B cell (primary cell): Measurements from ENCODE around the gene SYNJ2. TPM values are rescaled to one million over a fixed set of nuclear protein-coding genes. Genes with fewer than 3 reads are reported as not detected.

ENCODE experiments used
- ATAC-seq: fragments of 200-7000 bp; cut with Tn5 transposase; one replicate; pipeline ENCODE4 v1.10.0; 2021; ENCODE audit warnings: low read depth, mild to moderate bottlenecking, moderate number of reproducible peaks, moderate library complexity
- CTCF ChIA-PET: fragments of 350-600 bp; sonication (Branson Sonifier 250); formaldehyde crosslinking; loops from one replicate; lab custom pipeline; 2021; ENCODE audit warnings: antibody characterized with exemption, inconsistent platforms; lab: Charles Lee
- POLR2A ChIA-PET: fragments of 350-600 bp; sonication (Branson Sonifier 250); formaldehyde crosslinking; loops from one replicate; lab custom pipeline; 2021; ENCODE audit warnings: antibody characterized with exemption; lab: Charles Lee
- DNase-seq: peaks from one replicate; pipeline ENCODE4 v3.0.0; 2013
- H2AFZ ChIP-seq: 2 replicates; pipeline ENCODE4 v1.6.1; 2012; ENCODE audit warnings: mild to moderate bottlenecking, low read depth, low read length; ENCODE audit not compliant: insufficient read depth, poor library complexity, severe bottlenecking
- H3K27ac ChIP-seq, 2 donors: 1 replicate in 1 of 2; 2 replicates in 1 of 2; pipeline ENCODE4 v1.5.1; 2012 to 2013; ENCODE audit warnings: low read length in 2 of 2, mild to moderate bottlenecking in 2 of 2, moderate library complexity in 1 of 2
- H3K27me3 ChIP-seq, 4 experiments: fragments of 200-600 bp in 1 of 4; sonication (generic) in 1 of 4; replicated peaks in 1 of 4; 1 replicate in 2 of 4; 2 replicates in 2 of 4; pipeline versions ENCODE4 v1.6.1 to v1.7.0; 2013 to 2016; ENCODE audit warnings: low read length in 3 of 4, mild to moderate bottlenecking in 2 of 4, mixed read lengths in 1 of 4, moderate library complexity in 1 of 4; ENCODE audit not compliant: insufficient read depth in 4 of 4, control insufficient read depth in 3 of 4; ENCODE audit errors: control extremely low read depth in 1 of 4
- H3K36me3 ChIP-seq, 2 experiments: replicated peaks in 1 of 2; 1 replicate in 1 of 2; 2 replicates in 1 of 2; pipeline versions ENCODE4 v1.6.1 to v1.7.1; 2013; ENCODE audit warnings: low read length in 1 of 2; ENCODE audit not compliant: insufficient read depth in 2 of 2, control insufficient read depth in 1 of 2; ENCODE audit errors: control extremely low read depth in 1 of 2, extremely low read depth in 1 of 2
- H3K4me1 ChIP-seq, 2 donors: fragments of 200-600 bp in 1 of 2; sonication (generic) in 1 of 2; 1 replicate in 1 of 2; 2 replicates in 1 of 2; pipeline versions ENCODE4 v1.5.1 to v1.6.1; 2013 to 2017; ENCODE audit warnings: low read length in 2 of 2; ENCODE audit not compliant: control insufficient read depth in 2 of 2, insufficient read depth in 2 of 2
- H3K4me2 ChIP-seq: replicated peaks from 2 replicates; pipeline ENCODE3; 2012; ENCODE audit warnings: mild to moderate bottlenecking, low read depth, low read length; ENCODE audit not compliant: poor library complexity, severe bottlenecking
- H3K4me3 ChIP-seq, 5 experiments: fragments of 200-600 bp in 1 of 5; sonication (generic) in 1 of 5; 1 replicate in 3 of 5; 2 replicates in 2 of 5; pipeline versions ENCODE4 v1.5.1 to v1.7.0; 2011 to 2016; ENCODE audit warnings: low read length in 4 of 5, mild to moderate bottlenecking in 4 of 5, low read depth in 2 of 5, control low read depth in 1 of 5, moderate library complexity in 1 of 5; ENCODE audit not compliant: insufficient read depth in 1 of 5; ENCODE audit errors: control extremely low read depth in 1 of 5, extremely low read depth in 1 of 5
- H3K79me2 ChIP-seq: fragments of 200-600 bp; sonication (generic); one replicate; pipeline ENCODE4 v1.6.0; 2016; ENCODE audit warnings: low read length; ENCODE audit not compliant: control insufficient read depth, insufficient read depth
- H3K9ac ChIP-seq: fragments of 200-600 bp; sonication (generic); 2 replicates; pipeline ENCODE4 v1.6.1; 2017; ENCODE audit warnings: mild to moderate bottlenecking, low read length, moderate library complexity
- H3K9me3 ChIP-seq, 3 donors: one replicate each; pipeline versions ENCODE4 v1.6.1 to v1.7.1; 2013; ENCODE audit warnings: low read length in 2 of 3; ENCODE audit not compliant: control insufficient read depth in 2 of 3, insufficient read depth in 1 of 3; ENCODE audit errors: control extremely low read depth in 1 of 3
- H4K20me1 ChIP-seq: 2 replicates; pipeline ENCODE4 v1.6.0; 2012; ENCODE audit warnings: mild to moderate bottlenecking, low read length; ENCODE audit not compliant: insufficient read depth, control insufficient read depth, poor library complexity, severe bottlenecking
- H3K27ac Mint-ChIP-seq: one replicate; pipeline ENCODE4 v1.8.0; 2021; ENCODE audit warnings: mixed read lengths
- H3K27me3 Mint-ChIP-seq: one replicate; pipeline ENCODE4 v1.8.0; 2021; ENCODE audit warnings: mixed read lengths
- H3K4me1 Mint-ChIP-seq: one replicate; pipeline ENCODE4 v1.8.0; 2021; ENCODE audit warnings: mixed read lengths
- H3K4me3 Mint-ChIP-seq: one replicate; pipeline ENCODE4 v1.8.0; 2021; ENCODE audit warnings: mixed read lengths
- H3K9me3 Mint-ChIP-seq: one replicate; pipeline ENCODE4 v1.8.0; 2022; ENCODE audit warnings: mixed read lengths; ENCODE audit not compliant: insufficient read depth
- CTCF ChIP-seq: fragments of 200-600 bp; IDR thresholded peaks from one replicate; pipeline ENCODE4 v1.8.0; 2022; ENCODE audit warnings: antibody characterized with exemption, mild to moderate bottlenecking
- EZH2 ChIP-seq: IDR thresholded peaks from 2 replicates; pipeline ENCODE4 v1.6.1; 2012; ENCODE audit warnings: borderline replicate concordance, low read depth, mild to moderate bottlenecking, moderate library complexity, low read length; ENCODE audit not compliant: insufficient read depth, poor library complexity, severe bottlenecking
- WGBS: methylation state at CpG from one replicate; pipeline ENCODE4 v1.1.5; 2013; ENCODE audit warnings: missing lambda C conversion rate; ENCODE audit not compliant: insufficient coverage; 5-methylcytosine and 5-hydroxymethylcytosine counted together
- intact Hi-C: fragments of 100-400 bp; cut with micrococcal nuclease; formaldehyde crosslinking; loops from one replicate; pipeline ENCODE4 v1.10.0; 2022
- polyA plus RNA-seq: library from polyadenylated mRNA; depleted of rRNA; stranded (reverse); fragments of >200 nt; gene quantifications from 2 replicates; pipeline ENCODE4 v1.2.3, GENCODE V29; 2012
- total RNA-seq, 2 donors: library from RNA; stranded (reverse); fragments of 120-200 nt in 1 of 2; gene quantifications; 1 replicate in 1 of 2; 2 replicates in 1 of 2; pipeline versions ENCODE4 v1.2.3 to v1.2.4, GENCODE V29; 2013 to 2022

SYNJ2 gene
- total and polyA plus RNA-seq, 2 donors (not counting 1 experiment from before 2014, with no cell fraction given): 5.2 to 11.4 TPM

- intact Hi-C loops: no loop called here
- H2AFZ ChIP-seq: no peak overlapping the region
- H3K27me3 Mint-ChIP-seq: no peaks in the 10 kb centered on the region
Observed at GRCh38 chr6:158121335-158121734, 139.7 kb downstream of the SYNJ2 start.

GRCh38 chr6:158122048-158122447 lies 140.4 kb downstream of the SYNJ2 start:
- no CpG with 5 or more reads among the region's 2 CpGs for WGBS
- Mint-ChIP-seq H3K27me3 (no peaks in the 10 kb centered on the region), H3K4me3 (no peak overlapping the region), H3K27ac (no peak overlapping the region), H3K9me3 (no peaks in the 10 kb centered on the region), H3K4me1 (no peaks in the 10 kb centered on the region)
- Histone ChIP-seq H3K4me1 (no peaks in the 10 kb centered on the region), H3K9ac (no peak overlapping the region), H4K20me1 (no peaks in the 10 kb centered on the region), H3K4me3 (no peak overlapping the region), H3K36me3 (no peaks in the 10 kb centered on the region), H3K27me3 (no peaks in the 10 kb centered on the region), H2AFZ (no peak overlapping the region), H3K4me2 (no peak overlapping the region), H3K9me3 (no peaks in the 10 kb centered on the region), H3K79me2 (no peaks in the 10 kb centered on the region), H3K27ac (no peak overlapping the region)
- no peak for ATAC-seq
- intact Hi-C loops: no loop called here
- ChIA-PET CTCF (interaction anchor here (1.5 kb wide), 1 partner anchor 12 kb away, joined by 5 read pairs; no protein-coding TSS in a partner anchor), POLR2A (no interaction called here)
- no peak for DNase-seq
- TF ChIP-seq EZH2: no peak
- no peak for TF ChIP-seq CTCF

More at GRCh38 chr6:158121335-158121734, 139.7 kb downstream of the SYNJ2 start:
- Histone ChIP-seq H3K79me2 (no peaks in the 10 kb centered on the region), H4K20me1 (no peaks in the 10 kb centered on the region), H3K36me3 (no peaks in the 10 kb centered on the region), H3K27ac (no peak overlapping the region), H3K9me3 (no peaks in the 10 kb centered on the region), H3K4me1 (no peaks in the 10 kb centered on the region), H3K9ac (no peak overlapping the region), H3K27me3 (no peaks in the 10 kb centered on the region), H3K4me3 (no peak overlapping the region), H3K4me2 (no peak overlapping the region)
- no peak for DNase-seq
- Mint-ChIP-seq H3K9me3 (no peaks in the 10 kb centered on the region), H3K4me3 (no peak overlapping the region), H3K27ac (no peak overlapping the region), H3K4me1 (no peaks in the 10 kb centered on the region)
- POLR2A ChIA-PET: no interaction called here
- 80% methylated on average over 1 of the region's 3 CpGs for WGBS
- TF ChIP-seq CTCF (no peak), EZH2 (no peak)
- no peak for ATAC-seq
- CTCF ChIA-PET: interaction anchor here (1.5 kb wide), 1 partner anchor 12 kb away, joined by 5 read pairs; no protein-coding TSS in a partner anchor
